ENCODE results near the gene WNT5B.
"Not testable (repeated sequence)": the region's sequence is repeated elsewhere in the genome, so short reads cannot be mapped to it uniquely, and the experiment has no call there.

The WNT5B gene

DNA sequence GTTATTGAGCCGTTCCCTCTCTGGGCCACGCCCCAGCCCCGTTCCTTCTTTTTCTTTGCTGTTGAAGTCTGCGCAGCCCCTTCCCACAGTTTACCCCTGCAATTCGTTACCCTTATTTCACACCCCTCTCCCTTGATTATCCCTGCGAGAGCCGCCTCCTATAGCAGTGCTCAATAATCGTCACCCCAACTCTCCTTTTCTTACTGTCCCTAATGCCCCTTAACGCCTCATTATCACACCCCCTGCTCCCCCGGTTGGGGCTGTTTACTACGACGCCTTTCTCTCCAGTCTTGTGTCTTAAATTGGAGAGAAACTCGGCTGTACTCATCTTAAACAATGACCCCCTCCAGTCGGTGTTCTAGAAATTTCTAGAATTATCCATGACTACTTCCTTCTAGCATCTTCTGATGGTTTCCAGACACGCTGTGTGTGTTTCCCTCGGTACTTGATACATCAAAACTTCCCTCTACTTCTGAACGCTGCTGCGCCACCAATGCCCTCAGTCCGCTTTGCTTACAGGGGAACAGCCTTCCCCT is 33.9 kb upstream of the WNT5B start:
- Histone ChIP-seq H3K4me3 (peak overlapping the region; percentile 59 to 79 (median 74)), H3K27ac (peak overlapping the region; percentile 35 to 96 (median 91))

DNA sequence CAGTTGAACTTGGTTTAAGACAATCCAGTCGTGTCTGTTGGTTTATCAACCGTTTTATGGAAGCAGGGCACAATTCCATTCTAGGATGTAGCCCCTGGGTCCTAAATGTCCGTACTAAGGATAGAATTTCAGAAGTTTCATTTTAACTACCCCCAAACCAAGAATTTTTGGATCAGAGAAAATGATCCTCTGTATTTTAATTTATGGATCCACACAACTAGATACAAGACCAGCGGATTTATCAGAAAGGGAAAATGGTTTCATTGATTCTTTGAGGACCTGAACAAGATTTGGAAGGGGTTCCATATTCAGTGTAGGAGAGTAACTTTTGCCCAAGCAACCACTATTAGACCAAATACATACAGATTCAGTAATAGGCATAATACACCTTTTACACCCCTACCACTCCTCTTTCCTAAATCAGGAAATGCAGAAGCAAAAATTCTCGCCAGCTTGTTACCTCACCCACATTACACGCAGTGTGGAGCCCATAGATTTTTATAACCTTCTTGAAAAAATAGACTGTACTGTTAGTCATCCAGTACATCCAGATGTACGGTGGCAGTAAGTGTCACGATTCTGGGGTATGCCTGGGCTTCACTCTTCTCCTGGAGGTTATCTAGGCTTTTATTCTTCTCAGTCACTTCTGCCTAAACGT is 33.2 kb upstream of the WNT5B start:
- H3K4me3 ChIP-seq, result peak overlapping the region in 2 of 7 experiments; percentile 69 to 76
- peak overlapping the region in 16 of 21 experiments; percentile 82 to 96 (median 92) for H3K27ac ChIP-seq

DNA sequence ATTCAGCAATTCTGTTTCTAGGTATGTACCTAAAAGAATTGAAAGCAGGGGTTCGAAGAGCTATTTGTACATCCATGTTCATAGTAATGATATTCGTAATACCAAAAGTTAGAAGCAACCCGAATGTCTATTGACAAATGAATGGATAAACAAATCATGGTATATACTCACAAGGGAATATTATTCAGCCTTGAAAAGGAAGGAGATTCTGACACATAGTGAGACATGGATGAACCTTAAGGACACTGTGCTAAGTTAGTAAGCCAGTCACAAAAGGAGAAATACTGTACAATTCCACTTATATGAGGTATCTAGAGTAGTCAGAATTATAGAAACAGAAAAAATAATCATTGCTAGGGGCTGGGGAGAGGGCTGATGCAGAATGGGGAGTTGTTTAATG is 30.3 kb upstream of the WNT5B start:
- H3K4me3 ChIP-seq, result no peak overlapping the region
- H3K27ac ChIP-seq, result no peak overlapping the region

DNA sequence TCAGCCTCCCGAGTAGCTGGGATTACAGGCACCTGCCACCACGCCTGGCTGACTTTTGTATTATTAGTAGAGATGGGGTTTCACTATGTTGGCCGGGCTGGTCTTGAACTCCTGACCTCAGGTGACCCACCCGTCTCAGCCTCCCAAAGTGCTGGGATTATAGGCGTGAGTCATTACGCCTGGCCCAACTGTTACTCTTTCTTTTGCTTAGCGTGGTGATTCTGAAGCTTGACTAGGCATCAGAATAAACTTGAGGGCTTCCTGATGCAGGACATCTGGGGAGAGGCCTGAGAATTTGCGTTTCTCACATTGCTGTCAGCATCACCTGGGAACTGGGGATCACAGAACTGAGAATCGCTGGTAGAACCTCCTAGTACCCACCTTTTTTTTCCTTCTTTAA is 26.3 kb upstream of the WNT5B start:
- peak overlapping the region in 1 of 21 experiments; percentile 64 for H3K27ac ChIP-seq
- H3K4me3 ChIP-seq, result not testable (repeated sequence)

DNA sequence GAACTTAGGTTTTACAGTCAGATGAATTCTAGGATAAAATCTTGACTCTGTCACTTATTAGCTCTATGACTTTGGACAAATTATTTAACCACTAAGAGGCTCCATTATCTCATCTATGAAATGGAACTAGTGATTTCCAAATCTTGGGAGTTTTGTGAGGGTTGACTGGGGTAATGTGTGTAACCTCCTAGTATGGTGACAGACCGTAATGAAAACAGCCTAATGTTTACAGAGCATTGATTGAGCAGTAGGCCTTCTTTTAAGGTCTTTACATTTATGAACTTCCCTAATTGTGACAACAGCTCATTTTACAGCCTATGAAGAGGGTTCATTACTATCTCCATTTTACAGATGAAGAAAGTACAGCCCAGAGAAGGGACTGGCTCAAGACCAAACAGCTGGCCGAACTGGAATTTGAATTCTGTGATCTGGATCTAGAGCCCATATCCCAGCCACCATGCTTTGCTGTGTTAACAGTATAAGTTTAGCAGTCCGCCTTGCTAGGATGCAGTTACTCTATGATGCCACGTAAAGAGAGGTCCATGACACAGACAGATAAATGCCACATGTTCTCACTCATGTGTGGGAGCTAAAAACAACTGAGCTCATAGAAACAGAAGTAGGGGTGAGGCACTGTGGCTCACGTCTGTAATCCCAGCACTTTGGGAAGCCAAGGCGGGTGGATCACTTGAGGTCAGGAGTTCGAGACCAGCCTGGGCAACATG is 25.6 kb upstream of the WNT5B start:
- Histone ChIP-seq H3K4me3 (no peak overlapping the region), H3K27ac (peak overlapping the region in 1 of 21 experiments; percentile 1)

DNA sequence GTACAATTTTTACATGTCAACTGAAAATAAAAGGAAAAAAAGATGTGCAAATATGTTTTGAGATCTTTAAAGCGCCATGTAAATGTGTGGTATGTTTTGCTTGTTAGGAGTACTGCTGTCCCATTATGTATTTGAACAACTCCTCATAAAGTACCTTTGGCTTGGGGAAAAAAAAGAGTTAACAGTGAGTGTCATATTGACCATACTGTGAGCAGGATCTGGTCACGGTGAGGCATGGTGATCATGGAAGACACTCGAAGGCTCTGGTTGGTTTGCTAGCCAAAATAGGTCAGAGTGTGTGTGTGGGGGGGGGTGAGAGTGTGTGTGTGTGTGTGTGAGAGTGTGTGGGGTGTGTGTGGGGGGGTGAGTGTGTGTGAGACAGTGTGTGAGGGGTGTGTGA is 24.6 kb upstream of the WNT5B start:
- H3K27ac ChIP-seq, result no peak overlapping the region
- H3K4me3 ChIP-seq, result no peak overlapping the region

DNA sequence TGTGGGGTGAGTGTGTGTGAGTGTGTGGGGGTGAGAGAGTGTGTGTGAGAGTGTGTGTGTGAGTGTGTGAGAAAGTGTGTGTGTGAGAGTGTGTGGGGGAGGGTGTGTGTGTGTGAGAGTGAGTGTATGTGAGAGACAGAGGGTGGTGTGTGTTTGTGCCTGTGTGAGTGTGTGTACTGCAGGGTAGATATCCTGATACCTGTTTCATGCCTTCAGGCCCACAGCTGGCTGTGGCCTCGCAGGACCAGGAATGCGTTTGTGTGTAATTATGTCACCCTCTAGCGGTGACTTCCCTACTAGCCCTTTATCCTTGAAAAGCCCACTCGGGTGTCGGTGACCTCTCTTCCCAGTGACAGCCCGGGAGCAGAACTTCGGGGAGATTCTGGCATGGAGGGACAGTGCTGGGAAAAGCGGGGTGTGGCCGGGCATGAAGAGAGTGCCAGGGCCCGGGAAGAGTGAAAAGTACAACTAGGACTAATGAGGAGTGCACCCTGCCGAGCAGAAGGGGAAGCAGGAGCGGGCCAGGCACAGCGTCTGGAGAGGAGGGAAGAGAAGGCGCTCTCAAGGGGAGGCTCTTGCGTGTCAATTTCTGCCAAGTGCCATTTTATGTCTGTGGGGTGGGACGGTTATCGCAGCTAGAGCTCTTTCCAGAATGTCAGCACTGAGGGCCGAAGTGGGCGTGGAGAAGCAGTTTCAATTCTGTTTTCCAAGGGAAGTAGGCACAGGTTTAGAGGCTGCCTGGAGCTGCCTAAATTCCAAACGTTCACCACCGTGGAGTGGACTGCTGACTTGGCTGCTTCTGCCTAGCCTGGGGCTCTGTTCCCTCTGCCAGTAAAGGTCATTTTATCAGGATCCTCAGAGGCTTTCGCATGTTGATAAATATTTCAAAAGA is 23.7 kb upstream of the WNT5B start:
- Histone ChIP-seq H3K4me3 (peak overlapping the region; percentile 20 to 42 (median 33)), H3K27ac (peak overlapping the region in 20 of 21 experiments; percentile 4 to 88 (median 79))

DNA sequence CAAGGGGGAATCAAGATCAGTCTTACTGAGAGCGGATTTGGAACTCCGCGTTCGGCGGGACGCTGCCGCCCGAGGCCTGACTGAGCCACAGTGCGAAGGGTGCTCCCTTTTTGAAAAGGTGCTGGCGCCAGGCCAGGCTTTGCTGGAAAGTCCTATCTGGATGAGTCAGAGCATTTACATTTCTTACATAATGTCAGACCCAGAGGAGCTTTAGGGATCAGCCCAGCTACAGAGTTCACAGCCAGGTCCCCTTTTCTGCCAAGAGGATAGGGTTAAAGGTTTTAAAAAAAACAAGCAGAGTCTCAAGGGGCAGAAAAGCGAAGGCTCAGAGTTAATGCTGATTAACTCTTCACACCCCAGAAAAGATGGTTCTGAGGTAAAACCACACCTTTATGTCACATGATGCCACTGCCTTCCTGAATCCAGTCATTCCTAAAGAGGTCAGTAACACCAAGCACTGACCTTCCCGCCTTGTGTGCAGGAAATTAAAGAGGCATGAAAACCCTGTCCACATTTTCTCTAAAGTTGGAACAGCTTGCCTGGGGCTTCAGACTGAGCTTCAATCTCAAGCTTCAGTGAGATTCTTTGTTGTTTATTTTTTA is 22.9 kb upstream of the WNT5B start:
- H3K4me3 ChIP-seq, result peak overlapping the region; percentile 20 to 42 (median 33)
- H3K27ac ChIP-seq, result peak overlapping the region in 20 of 21 experiments; percentile 4 to 88 (median 79)

DNA sequence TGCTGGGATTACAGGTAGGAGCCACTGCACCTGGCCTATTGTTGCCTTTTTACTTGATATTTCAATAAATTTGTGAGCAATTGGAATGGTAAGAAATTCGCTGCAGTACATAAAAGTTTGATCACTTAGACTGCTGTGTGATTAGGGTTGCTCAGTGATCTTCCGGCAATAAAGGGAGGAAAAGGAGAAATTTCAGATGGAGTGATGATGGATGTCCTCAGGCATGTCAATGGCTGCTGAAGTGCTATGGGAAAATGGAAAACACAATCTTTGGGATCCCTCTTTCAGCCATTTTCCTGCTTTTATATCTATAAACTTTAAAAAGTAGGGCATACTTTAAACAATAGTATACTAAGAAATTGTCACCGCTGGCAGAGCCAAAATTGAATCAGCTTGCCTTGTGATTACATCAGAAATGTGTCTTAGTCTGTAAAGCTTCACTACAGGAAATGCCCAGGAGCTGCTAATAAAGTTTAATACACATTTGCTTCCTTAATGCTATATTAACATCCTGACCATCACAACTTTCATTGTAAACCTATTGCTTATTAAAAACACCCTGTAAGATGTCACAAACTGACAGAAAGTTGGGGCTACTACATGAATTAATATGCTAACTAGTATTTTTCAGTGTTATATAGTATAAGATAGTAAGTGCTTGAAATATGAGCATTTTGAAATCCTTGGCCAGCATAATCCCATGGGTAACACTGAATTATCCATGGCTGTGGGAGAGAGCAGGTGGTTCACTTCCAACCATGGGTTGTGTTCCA is 20.9 kb upstream of the WNT5B start:
- H3K4me3 ChIP-seq, result no peak overlapping the region
- peak overlapping the region in 2 of 21 experiments; percentile 56 for H3K27ac ChIP-seq

DNA sequence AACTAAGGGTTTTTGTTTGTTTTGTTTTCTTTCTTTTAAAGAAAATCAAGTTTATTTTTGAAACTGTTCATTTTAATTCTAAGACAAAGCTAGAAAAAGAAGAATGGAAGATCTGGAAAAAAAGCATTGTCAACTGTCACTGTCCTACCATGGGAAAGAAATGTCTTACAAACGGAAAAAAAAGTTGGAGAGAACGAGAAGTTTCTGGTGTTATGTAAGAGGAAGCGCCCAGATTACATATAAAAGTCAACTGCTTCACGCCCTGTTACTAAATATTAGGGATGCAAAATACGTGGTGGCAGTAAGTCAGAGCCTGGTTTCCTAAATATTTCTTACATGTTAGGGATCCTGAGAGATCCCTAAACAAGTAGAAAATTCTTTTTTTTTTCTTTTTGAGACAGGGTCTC is 20.3 kb upstream of the WNT5B start:
- H3K27ac ChIP-seq, result peak overlapping the region in 4 of 21 experiments; percentile 14 to 56 (median 38)
- no peak overlapping the region for H3K4me3 ChIP-seq

DNA sequence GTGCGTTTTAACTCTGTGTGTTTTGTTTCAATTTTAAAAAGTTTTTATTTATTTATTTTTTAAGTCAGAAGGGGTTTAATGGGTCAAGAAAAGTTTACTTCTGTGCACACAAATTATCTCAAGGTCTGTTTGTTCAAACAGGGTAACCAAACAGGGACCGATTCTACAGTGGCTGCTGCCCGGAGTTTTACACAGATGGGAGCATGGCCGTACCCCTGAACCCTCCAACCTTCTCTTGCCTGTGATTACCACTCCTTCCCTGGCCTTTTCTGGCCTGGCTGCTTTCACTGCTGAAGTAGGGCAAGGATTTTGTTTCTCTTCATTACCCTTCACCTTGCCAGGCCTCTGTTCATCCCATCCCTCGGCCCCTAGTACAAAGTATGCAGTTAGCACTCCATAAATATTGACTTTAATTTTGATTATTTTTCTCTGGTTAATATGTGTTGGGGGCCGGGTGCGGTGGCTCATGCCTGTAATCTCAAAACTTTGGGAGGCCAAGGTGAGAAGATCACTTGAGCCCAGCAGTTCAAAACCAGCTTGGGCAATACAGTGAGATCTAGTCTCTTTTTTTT is 18.9 kb upstream of the WNT5B start:
- Histone ChIP-seq H3K4me3 (no peak overlapping the region), H3K27ac (no peak overlapping the region)

DNA sequence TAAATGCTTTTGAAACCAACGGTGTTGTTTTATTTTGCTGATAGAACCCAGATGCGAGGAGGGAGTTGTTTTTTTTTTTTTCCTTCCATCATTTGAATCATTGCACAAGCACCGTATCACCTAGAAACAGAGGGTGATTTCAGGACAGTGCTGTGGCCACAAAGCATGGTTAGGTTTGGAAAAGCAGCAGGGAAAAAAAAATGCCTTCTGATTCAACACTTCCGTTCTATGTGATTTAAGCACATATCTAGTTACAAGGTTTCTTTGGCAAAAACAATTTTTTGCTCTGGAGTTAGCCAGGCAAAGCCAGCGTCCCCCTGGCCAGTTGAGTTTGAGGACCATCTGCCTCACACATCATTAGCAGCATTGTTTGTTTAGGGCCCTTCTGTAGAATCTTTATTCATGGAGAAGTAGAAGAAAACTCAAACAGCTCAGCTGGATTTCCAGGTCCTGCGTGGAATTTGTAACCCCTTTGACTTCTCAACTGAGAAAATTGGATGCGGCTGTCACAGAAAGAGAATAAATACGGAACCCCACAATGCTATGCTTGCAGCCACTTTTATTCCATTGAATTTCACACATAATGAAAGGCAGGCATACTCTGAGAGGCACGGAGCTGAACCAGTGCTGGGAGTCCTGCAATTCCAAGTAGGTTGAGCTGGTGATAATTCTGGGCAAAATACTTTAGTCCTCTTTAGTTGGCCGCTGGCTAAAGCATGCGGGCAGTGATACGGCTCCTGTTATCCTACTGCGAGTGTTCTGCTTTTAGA is 17.0 kb upstream of the WNT5B start:
- Histone ChIP-seq H3K4me3 (no peak overlapping the region), H3K27ac (peak overlapping the region in 5 of 21 experiments; percentile 5 to 43 (median 22))

DNA sequence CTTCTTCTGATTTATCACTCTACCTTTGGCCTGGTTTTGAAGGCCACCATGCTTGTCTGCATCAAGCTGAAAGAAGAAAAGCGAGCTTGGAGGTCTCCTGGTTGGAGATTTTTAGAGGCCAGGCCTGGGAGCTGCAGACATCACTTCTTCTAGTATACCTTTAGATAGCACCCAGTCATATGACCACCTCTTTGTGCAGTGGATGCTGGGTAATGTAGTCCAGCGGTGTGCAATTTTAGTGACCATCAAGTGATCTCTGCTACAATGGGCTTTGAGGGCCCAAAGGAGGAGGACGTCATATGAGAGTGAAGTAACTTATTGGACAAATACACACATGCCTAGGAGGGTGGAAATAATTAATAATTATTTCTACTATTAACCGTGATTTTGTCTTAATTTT is 15.2 kb upstream of the WNT5B start:
- H3K4me3 ChIP-seq, result no peak overlapping the region
- no peak overlapping the region for H3K27ac ChIP-seq

DNA sequence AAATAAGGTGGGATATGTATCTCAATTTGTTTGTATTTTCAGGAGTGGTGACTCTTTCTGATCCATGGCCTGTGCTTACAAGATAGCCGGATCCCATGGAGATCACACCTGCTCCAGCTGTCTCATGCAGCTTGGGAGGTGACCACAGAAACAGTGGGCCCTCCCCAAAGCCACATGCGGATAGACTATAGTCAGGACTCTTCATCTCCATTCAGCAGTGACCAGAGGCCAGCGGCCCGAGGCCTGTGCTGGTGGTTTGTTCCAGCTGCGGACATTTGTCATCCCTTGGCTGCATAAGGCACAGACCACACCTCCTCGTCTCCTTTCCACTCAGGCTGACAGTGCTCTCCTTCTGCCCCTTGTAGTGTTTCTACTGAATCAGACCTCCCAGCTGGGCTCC is 14.7 kb upstream of the WNT5B start:
- H3K4me3 ChIP-seq, result no peak overlapping the region
- no peak overlapping the region for H3K27ac ChIP-seq

DNA sequence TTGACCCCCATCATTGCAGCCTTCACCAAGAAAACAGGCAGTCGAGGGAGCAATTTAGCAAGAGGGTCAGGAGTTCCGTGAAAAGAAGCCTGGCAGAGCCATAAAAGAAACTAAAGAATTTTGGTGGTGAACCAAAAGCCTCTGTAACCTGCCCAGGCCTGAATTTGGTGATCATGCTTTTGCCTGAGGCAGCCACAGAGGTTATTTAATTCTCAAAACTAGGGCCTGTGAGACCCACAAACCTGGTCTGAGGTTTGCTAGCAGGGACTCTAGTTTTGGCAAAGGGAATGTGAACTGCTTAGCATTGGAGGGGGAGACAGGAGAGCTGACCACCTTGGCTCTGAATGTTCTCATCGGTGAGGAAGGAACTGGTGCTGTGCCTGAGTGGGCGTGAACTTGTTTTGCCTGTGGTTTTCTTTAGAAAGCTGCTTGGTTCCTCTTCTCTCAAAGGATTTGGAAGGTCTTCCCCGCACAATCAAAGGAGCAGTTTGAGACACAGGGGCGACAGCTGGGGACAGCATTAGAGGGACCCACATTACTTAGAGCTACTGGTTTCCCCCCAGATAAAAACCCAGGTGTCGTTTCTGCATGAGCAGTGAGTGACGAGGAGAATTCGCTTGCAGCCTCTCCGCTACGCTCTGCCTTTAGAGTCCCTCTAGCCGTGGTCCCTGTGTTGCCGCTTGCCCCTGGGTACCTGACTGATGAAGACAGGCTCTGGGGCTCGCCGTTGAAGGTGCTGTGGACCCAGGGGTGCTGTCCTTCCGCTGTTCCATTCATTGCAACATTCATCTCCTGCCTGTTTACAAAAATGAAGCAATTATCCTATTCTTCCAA is 12.6 kb upstream of the WNT5B start:
- Histone ChIP-seq H3K27ac (peak overlapping the region in 7 of 21 experiments; percentile 2 to 69 (median 35)), H3K4me3 (peak overlapping the region in 1 of 7 experiments; percentile 16)

DNA sequence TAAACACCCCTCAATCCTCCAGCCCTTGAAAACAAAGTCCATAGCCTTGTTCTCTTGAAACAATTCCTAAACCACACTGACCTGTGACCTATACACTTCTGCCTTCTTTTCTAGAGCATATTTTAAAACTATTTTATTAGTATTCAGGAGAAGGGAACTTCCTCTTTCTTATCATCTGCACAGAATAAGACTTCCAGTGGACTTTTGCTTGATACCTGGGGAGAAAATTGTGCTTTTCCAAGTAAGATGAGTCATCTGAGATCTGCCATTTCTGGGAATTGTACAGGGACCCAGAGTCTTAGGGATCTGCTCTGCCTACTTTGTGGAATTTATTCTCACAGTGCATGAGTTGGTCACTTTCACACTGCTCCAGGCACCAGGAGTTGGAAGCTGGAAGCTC is 10.5 kb upstream of the WNT5B start:
- no peak overlapping the region for H3K4me3 ChIP-seq
- H3K27ac ChIP-seq, result peak overlapping the region in 3 of 21 experiments; percentile 16 to 53 (median 44)

DNA sequence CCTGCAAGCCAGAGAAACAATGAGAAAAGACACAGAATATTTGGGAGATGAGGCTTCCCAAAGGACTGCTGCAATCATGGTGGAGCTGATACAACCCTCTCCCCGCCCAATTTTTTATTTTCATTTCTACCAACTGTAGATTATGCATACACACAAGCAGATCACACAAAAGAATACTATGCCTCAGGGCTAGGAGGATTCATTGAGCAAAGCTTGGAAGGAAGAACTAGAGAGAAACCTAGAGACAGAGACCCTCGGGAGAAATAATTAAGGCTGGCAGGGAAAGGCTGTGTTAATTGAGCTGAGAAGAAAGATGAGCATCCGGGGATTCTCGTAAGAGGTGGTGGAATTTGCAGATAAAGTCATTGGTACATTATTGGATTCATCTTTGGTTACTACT is 9.9 kb upstream of the WNT5B start:
- H3K4me3 ChIP-seq, result no peak overlapping the region
- H3K27ac ChIP-seq, result peak overlapping the region in 4 of 21 experiments; percentile 16 to 44 (median 22)

All from skin epidermis (tissue), 12 donors.